Ramos (cell line): Measurements from ENCODE around the gene TP53.

ENCODE experiments used
- in situ Hi-C: fragments of 300-500 bp; cut with MboI; formaldehyde crosslinking; loops from one replicate; pipeline ENCODE4 v1.14.3; 2022; ENCODE audit warnings: low sequenced_read_pairs; ENCODE audit not compliant: unreplicated experiment

TP53 gene

DNA sequence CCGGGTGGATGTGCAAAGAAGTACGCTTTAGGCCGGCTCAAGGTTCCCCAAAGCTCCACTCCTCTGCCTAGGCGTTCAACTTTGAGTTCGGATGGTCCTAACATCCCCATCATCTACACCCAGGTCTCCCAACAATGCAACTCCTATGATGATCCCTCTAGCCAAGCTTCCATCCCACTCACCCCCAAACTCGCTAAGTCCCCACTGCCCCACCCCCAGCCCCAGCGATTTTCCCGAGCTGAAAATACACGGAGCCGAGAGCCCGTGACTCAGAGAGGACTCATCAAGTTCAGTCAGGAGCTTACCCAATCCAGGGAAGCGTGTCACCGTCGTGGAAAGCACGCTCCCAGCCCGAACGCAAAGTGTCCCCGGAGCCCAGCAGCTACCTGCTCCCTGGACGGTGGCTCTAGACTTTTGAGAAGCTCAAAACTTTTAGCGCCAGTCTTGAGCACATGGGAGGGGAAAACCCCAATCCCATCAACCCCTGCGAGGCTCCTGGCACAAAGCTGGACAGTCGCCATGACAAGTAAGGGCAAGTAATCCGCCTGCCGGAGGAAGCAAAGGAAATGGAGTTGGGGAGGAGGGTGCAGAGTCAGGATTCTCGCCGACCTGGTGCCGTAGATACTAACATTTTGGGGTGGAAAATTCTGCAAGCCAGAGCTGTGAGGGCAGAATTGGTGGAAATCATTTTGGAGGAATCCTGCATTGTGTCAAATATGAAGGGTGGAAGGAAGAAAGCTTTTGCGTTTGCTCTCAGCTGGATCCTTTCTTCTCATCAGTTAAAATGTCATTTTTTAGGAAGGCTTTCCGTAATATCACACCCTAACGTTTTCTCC is at the start of gene TP53:
TP53 (minus strand) TSS at position 419 of the 836 bp plus-strand sequence. CDS start 10,896 bp downstream, outside the sequence.
- in situ Hi-C loops: no loop called here

- in situ Hi-C loops: no loop called here
These were observed 45.8 kb upstream of the TP53 start for GRCh38 chr17:7732981-7733539.

- in situ Hi-C loops: no loop called here
These were observed 42.5 kb upstream of the TP53 start for GRCh38 chr17:7729816-7730215.

- in situ Hi-C loops: no loop called here
These were observed 40.6 kb upstream of the TP53 start for GRCh38 chr17:7727886-7728285.

GRCh38 chr17:7721612-7722011 is 34.3 kb upstream of the TP53 start:
- in situ Hi-C loops: no loop called here

DNA sequence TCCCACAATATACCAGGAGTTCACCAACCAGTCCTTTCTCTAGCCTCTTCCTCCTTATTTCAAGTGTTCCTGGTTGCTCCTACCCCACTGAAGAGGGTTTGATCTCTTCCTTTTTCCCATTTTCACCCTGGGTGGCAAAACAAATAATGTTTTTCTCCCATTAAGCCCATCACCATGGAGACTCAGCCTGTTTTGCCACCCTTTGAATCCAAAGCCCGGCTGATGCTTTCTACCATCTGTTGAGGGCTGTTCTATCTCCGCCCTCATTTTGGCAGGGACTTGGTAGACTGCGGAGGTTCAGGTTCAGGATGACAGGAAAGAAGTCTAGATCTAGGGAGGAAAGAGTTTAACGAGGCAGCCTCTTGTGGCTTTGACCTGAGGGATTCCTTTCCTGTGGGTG is 32.8 kb upstream of the TP53 start:
- in situ Hi-C loops: no loop called here

DNA sequence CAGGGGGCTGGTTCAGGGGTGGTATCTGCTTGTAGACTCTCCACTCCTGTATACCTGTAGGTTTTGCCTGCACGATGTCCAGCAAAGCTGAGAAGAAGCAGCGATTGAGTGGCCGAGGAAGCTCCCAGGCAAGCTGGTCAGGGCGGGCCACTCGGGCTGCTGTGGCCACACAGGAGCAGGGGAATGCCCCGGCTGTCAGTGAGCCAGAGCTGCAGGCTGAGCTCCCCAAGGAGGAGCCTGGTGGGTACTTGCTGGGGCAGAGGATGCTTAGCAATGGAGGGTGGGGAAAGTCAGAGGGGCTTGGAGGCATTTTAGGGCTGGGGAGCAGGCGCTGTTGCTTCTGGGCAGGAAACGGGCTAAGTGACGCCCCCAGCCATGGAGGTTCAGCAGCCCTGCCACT is 32.4 kb upstream of the TP53 start:
- in situ Hi-C loops: no loop called here

DNA sequence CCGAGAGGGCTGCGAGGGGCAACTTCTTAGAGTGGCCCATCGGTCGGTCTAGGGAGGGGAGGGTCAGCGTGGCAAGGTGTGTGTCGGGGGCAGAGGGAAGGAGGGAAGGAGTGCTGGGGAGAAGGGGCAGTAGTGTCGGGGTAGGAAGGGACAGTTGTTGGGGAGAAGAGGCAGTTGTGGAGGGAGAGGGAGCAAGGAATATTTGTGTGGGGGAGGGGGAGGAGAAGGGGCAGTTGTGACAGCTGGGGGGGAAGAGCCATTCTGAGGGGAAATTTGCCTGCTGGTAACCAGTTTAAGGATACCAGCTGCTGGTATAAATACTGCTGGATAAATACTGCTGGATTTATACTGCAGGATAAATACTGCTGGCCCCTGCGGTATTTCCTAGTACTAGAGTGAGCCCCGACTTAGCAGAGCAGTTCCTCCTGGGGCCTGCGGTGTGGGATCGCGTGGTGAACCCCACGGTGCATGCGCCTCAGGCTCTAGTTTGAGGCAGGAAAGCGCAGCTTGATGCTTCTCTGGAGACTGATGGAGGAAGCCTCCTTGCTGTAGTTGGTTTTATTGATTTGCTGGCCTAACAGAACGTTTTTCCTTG is 30.6 kb upstream of the TP53 start:
- in situ Hi-C loops: no loop called here

DNA sequence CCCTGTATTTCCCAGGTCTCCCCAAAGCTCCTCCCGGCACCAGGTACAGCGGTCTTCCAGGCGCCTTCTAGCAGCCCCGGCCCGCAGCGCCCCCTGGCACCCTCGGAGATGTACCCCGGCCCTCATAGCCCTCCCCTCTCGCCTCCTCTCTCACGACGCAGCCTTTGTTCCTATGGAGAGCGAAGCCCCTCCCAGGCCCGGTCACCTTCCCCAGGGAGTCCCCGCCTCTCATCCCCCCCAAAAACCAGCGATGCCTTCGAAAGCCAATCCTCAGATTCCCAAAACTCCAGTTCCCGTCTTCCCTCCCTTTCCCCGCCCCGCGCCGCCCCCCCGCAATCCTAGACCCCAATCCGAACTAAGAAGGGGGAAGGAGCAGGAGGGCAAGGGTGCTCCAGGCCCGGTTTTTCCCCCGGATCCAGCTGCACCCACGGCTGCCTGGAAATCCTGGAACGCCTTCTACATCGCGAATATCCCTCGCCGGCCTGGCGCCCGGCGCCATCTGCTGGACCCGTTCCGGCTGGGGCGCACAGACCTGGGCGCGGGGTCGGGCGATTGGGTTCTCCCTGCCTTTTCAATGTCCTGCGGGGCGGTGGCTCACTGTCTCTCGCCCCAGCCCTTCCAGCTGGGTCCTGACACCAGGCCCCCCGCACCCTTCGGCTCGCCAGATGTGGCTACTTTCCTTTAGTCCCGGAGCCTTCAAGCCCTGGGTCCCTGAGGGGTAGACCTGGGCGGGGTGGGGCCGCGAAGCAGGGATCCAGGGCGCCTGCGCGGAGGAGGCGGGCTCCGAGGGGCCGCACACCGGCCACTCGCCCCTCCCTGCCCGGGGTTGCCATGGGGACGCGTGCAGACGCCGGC is 29.8 kb upstream of the TP53 start, which contains the start of gene DNAH2:
DNAH2 (plus strand) TSS at position 844 of the 855 bp plus-strand sequence. CDS start 1,991 bp downstream, outside the sequence.
- in situ Hi-C loops: no loop called here

DNA sequence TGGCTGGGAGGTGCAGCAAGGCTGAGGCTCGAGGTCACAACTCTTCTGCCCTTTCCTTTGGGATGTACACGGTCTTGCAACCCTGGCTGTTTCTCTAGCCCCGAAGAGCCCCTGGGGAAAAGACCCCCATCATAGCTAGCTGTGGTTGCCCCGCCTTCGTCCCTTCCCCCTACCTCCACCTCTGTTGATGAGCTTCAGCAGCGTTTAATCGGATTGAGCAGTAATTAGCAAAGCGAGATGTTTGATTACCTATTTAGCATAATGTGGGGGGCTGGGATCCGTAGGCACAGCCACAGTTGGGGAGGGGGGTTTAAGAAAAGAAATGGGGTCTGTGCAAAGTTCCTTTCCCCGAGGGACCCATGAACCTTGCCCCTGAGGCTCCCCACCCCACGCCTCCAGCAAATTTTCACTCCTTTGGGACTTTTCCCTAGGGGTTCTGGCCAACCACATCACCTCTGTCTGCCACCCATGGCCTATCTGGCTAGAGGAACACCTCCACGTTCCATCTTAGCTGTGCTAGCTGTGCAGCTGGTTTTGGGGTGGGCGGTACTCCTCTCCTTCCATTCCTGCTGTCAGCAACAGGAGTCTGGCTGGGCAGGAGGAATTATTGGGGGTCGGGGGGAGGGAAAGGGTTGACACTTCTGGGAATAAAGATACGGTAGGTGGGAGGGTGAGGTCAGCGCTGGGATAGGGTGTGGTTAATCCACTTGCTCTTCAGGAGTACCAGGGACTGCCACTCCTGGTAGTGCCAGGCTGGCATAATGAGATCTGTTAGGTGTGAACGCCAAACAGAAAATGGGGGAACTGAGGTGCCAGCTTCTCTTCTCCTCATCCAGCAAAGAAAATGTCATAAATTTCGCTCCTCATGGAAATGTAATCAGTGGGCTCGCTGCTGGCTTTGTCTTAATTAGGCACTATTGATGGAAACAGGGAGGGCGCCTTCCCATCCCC is 28.9 kb upstream of the TP53 start:
- in situ Hi-C loops: no loop called here

DNA sequence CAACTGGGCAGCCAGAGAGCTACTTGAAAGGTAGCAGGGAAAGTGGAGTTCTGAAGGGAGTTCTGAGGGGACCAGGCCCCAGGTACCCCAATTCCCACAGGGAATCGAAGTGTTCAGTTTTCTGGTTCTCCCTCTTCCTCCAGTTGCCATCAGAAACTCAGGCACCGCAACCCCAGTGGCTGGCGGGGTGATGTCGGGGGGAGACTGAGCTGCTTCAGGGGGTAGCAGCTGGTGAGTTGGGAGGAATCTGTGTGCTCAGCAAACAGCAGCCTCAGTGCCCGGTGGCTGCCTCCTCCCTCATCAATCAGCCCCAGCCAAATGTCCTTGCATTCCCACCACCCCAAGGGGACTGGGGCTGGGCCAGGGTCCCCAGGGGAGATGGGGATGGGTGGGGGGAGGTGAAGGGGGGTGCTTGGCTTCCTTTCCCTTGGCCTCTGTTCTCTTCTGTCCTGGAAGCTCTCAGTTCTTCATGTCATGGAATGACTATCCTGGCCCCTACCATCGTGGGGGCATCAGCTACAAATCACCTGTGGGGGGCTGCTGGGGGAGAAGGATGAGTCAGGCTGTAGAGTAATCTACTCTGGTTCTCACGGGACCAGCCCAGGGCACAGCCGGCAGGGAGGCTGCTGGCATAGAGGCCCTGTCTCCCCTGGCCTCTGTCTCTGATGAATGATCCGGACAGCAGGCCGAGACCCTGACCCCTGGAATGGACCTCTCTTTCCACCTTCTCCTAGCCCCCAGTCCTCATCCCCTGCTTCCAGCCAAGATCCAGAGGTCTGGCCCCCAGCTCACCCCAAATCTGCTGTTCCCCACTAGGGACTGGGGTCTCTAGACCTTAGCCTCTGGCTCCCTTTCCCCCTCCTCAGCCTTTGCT is 27.7 kb upstream of the TP53 start:
- in situ Hi-C loops: no loop called here

DNA sequence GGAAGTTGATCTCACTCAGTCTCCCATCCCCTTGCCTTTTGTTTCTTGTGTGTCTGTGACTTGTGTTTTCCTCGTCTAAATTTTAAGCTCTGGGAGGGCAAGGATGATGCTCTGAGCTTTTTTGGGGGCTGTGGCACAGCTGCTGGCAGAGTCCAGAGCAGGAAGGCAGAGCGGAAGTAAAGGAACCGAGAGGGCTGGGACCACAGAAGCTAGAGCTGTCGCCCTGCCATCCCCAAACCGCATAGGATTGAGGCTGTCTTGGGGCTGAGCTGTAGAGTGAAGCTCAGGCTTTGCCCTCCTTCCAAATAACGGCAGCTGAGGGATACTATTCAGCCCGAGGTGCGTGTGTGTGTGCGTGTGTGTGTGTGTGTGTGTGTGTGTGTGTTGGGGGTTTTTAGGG is 26.5 kb upstream of the TP53 start:
- in situ Hi-C loops: no loop called here

- in situ Hi-C loops: no loop called here
These were observed 25.0 kb upstream of the TP53 start for GRCh38 chr17:7712111-7712771.

DNA sequence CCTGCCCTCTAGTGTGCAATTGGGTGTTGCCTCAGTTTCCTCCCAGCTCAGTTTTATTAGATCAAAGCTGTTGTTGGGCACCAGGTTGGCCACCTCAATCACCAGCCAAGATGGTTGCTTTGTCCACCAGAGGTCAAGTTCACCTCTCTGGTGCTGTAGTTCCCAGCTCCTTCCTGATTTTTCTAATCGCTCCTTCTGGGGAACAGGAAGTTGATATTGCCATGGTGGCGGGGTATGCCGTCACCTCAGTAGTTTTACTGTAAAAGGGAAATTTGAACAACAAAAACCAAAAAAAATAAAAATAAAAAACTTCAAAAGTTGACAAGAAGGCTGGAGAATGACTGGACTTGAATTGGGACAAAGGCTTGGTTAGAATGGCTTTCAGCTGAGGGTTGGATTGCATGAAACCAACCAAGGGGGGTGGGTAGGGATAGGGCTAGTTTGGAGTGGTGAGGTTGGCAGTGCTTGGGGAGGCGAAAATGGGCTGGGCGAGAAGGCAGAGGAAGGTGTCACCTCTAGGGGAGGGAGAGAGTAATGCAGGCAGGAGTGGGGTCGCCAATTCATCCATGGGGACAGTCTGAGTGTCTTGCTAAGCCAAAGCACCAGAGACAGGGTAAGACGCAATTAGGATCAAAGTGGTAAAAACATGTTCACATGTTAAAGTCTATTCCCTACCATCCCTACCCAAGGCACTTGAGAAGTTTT is 23.9 kb upstream of the TP53 start:
- in situ Hi-C loops: no loop called here

DNA sequence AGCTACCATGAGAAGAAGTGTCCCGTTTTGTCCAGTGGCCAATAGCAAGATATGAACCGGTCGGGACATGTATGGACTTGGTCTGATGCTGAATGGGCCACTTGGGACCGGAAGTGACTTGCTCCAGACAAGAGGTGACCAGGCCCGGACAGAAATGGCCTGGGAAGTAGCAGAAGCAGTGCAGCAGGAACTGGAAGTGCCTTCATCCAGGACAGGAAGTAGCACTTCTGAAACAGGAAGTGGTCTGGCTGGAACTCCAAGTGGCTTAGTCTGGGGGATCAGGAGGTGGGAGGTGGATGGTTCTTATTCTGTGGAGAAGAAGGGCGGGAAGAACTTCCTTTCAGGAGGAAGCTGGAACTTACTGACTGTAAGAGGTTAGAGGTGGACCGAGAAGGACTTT is 23.0 kb upstream of the TP53 start:
- in situ Hi-C loops: no loop called here

DNA sequence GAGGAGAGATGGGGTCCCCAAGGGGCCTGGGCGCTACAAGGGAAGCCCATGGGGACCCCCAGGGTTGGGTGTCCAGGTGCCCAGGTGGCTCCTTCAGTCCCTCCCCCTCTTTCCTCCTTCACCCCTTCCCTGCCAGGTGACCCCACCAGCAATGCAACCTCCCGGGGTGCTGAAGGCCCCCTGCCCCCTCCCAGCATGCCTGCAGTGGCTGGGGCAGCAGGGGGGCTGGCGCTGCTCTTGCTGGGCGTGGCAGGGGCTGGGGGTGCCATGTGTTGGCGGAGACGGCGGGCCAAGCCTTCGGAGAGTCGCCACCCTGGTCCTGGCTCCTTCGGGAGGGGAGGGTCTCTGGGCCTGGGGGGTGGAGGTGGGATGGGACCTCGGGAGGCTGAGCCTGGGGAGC is 21.7 kb upstream of the TP53 start:
- in situ Hi-C loops: no loop called here
